H1 (cell line): Measurements from ENCODE around the gene ADRA2B. TPM values are rescaled to one million over a fixed set of nuclear protein-coding genes. Genes with fewer than 3 reads are reported as not detected.

ENCODE experiments used
- ATF2 ChIP-seq: IDR thresholded peaks from 2 replicates; pipeline ENCODE4 v1.6.1; 2012; ENCODE audit warnings: low read length, inconsistent platforms
- CHD1 ChIP-seq: IDR thresholded peaks from 2 replicates; pipeline ENCODE4 v1.6.1; 2012; ENCODE audit warnings: low read depth, low read length, improper control_type of control experiment
- CTBP2 ChIP-seq: IDR thresholded peaks from 2 replicates; pipeline ENCODE4 v1.7.0; 2011; ENCODE audit warnings: borderline replicate concordance, mild to moderate bottlenecking, moderate library complexity, mixed read lengths, low read length; ENCODE audit not compliant: insufficient read depth, insufficient read length
- FOSL1 ChIP-seq: IDR thresholded peaks from 2 replicates; pipeline ENCODE4 v1.6.1; 2011; ENCODE audit warnings: mild to moderate bottlenecking, low read depth, low read length, moderate library complexity; ENCODE audit not compliant: insufficient read depth
- RFX5 ChIP-seq: IDR thresholded peaks from 2 replicates; pipeline ENCODE4 v1.6.1; 2011; ENCODE audit warnings: low read depth, low read length, improper control_type of control experiment, borderline replicate concordance
- polyA plus RNA-seq, 7 experiments: library from polyadenylated mRNA; depleted of rRNA in 3 of 7; stranded (reverse) in 5 of 7; unstranded in 2 of 7; fragments of >200 nt in 5 of 7; fragments of 200-250 nt in 2 of 7; gene quantifications; 1 replicate in 5 of 7; 2 replicates in 1 of 7; 4 replicates in 1 of 7; pipeline versions ENCODE4 v1.2.1 to v1.2.3, GENCODE V29; 2011 to 2013; ENCODE audit warnings: missing spikeins in 2 of 7, mixed read lengths in 2 of 7
- total RNA-seq: library from RNA; stranded (reverse); fragmentation: NEBNext Ultra II Directional; extraction: Animal tissue kit (Norgen Biotek cat#: 25700); gene quantifications from 2 replicates; pipeline ENCODE4 v1.2.1, GENCODE V29; 2021

Gene ADRA2B
- total and polyA plus RNA-seq, 2 of the 8 experiments (the other 6 are each of a cell fraction or from before 2014, with no cell fraction given), result 5.8 to 6.5 TPM

GRCh38 chr2:96090196-96090926, 26.0 kb downstream of the ADRA2B start (continued):
- TF ChIP-seq ATF2 (no peak), FOSL1 (no peak), RFX5 (no peak), CHD1 (no peak), CTBP2 (no peak)
